NCI-H146 treated with DMSO at 0.1 percent for 48 hours (cell line): ENCODE data around the gene TWIST2.

Source experiments
- DNase-seq: peaks from one replicate; lab custom pipeline; 2025; ENCODE audit not compliant: unreplicated experiment; lab: John Stamatoyannopoulos, UW

TWIST2 gene

DNA sequence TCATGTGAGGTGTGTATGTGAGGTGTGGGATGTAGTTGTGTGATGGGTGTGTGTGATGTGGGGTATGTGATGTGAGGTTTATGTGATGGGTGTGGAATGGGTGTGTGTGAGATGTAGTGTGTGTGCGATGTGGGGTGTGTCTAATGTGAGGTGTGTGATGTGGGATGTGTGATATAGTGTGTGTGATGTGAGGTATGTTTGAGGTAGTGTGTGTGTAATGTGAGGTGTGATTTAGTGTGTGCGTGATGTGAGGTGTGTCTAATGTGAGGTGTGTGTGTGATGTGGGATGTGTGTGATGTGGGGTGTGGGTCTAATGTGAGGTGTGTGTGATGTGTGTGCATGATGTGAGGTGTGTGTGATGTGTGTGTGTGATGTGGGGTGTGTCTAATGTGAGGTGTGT lies 55.3 kb downstream of the TWIST2 start:
- no peak for DNase-seq

DNA sequence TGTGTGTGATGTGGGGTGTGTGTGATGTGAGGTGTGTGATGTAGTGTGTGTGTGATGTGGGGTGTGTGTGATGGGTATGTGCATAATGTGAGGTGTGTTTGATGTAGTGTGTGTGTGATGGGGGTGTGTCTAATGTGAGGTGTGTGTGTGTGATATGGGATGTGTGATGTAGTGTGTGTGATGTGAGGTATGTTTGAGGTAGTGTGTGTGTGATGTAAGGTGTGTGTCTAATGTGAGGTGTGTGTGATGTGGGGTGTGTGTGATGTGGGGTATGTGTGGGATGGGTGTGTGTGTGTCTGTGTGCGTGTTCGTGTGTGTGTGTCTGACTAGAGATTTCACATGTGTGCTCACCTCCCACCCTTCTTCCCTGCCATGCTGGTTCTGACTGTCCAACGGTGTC lies 56.3 kb downstream of the TWIST2 start:
- no peak for DNase-seq

DNA sequence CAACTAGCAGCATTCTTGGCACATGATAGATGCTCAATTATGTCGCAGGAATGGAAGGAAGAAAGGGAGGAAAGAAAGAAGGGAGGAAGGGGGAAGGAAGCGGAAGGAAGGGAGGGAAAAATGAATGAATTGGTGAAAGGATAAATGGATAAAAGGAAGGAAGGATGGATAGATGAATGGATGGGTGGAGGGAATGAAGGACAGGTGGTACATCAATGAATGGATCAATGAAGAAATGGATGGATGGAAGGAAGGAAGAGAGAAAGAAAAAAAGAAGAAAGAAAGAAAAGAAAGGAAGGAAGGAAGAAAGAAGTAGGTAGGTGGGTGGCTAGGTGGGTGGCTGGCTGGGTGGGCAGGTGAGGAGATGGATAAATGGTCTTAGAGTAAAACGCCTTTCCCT lies 56.8 kb downstream of the TWIST2 start:
- no peak for DNase-seq

DNA sequence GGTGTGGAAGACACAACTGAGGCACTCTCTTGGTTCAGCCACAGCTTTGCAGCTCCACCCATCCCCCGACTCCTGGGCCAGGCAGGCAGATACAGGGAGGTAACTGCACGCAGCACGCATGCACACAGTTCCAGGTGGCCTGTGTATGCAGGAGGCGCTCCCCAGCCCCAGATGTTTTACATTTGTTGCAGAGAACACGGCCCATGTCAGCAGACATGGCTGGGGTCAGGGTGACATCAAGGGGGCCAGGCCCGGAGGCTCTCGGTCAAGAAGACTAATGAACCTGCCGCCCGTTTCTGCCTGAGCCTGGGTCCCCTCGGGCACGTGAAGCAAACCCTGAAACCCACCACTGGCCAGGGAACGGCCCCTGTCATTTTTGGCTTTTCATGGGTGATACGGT lies 57.3 kb downstream of the TWIST2 start:
- no peak for DNase-seq

DNA sequence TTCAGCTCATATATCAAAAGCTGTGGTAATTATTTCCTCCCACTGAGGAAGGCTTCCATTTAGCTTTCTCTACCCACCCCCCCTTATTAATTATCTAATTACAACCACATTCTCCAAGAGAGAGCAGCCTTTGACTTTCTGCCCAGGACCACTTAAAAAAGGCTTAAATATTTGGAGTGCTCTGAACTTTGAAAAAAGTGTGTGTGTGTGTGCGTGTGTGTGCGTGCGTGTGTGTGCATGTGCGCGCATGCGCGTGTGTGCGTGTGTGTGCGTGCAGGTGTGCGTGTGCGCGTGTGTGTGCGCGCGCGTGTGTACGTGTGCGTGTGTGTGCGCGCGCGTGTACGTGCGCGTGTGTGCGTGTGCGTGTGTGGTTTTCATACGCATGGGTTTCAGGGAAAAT lies 57.8 kb downstream of the TWIST2 start:
- DNase-seq, result no peak

DNA sequence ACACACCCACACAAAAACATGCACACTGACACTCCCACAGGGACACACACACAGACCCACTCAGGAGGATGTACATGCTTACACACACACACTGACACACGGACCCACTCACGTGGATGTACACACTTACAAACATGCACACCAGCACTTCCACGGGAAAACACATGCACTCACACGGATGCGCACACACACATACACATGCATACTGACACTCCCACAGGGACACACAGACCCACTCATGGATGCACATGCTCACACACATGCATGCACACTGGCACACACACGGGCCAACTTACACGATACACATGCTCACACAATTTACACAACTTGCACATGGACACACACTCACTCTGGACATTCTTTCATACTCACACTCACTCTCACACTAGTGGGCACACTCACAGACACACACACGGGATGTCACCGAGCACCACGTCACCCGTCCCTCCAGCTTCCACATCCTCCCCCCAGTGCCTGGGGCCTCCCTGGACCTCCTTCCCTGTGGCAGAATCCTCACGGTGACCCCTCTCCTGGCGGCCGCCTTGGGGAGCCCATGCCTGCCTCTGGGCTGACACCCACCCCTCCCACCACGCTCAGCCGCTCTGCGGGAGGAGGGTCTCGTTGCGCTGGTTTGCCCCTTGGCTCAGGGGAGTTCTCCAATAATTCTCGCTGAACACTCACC lies 58.5 kb downstream of the TWIST2 start:
- DNase-seq, result no peak

DNA sequence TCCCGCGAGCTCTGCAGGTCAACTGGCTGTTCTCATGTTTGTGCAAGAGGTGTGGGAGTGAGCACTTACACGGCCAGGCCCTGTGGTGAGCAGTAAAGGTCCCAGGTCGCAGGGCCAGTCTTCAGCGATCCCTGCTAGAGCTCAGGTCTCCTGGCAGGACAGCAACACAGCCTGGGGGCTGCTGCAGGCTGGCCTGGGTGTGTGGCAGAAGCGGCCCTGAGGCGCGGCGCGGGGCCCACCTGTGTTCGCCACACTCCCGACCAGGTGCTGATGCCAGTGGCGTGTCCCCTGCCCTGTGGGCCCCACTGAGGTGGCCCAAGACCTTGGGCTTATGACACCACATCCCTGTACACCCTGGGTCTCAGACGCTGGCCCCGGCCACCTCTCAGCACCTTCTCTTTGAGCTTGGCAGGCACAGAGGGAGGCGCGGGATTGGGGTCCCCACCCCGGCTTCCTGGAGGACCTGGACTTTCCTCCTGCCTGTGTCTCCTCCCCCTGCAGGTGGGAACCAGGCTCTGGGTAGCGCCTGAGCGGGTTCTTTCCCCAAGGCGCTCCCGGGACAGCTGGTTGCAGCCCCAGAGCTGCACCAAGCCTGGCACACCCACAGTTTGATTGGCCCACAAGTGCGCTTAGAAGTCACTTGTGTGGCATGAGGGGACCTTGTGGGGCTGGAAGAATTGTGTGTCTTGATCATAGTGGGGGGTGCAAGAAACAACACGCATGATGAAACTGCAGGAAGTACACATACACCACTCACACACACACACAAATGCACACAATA lies 59.2 kb downstream of the TWIST2 start:
- DNase-seq, result no peak

DNA sequence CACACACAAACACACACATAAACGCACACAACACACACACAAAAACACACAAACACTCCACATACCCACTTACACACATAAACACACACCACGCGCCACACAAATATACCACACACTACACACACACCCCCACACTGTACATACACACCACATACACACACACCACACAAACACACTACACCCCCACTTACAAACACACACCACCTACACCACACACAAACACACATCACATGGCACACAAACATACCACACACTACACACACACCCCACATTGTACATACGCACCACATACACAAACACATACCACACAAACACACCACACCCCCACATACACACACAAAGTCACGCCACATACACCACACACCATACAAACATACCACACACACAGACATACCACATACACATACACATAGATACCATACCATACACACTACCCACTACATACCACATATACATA lies 59.9 kb downstream of the TWIST2 start:
- no peak for DNase-seq

DNA sequence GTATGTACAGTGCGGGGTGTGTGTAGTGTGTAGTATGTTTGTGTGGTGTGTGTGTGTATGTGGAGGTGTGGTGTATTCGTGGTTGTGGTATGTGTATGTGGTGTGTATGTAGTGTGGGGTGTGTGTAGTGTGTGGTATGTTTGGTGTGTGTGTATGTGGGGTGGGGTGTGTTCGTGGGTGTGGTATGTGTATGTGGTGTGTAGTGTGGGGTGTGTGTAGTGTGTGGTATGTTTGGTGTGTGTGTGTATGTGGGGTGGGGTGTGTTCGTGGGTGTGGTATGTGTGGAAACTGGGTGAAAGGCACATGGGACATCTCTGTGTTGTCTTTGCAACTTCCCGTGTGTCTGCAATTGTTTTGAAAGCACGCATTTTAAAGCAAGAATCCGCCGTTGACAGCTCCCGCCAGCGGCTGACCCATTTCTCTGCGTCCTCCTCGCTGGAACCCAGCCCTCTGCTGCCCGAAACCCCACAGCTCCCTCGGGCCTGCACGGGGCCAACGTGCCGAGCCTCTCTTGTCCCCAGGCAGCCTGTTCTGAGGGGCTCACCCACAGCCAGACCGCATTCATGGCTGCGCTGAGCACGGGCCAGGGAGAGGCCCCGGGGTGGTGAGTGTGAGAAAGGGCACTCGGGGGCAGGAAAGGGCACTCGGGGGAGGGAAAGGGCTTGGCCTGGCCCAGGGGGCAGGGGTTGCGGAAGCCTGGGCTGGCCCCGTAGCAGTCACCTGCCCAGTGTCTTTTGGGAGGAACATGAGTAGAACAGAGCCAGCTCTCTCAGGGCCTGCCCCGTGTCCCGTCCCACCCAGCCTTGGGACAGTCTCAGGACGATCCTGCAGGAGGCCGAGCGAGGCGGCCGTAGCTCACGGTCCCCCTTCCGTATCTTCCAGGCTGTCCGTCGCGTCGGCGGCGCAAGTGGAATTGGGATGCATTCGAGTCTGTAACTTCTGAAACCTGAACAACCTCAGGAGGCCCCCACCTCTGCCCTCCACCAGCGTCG lies 61.4 kb downstream of the TWIST2 start:
- DNase-seq, result no peak

DNA sequence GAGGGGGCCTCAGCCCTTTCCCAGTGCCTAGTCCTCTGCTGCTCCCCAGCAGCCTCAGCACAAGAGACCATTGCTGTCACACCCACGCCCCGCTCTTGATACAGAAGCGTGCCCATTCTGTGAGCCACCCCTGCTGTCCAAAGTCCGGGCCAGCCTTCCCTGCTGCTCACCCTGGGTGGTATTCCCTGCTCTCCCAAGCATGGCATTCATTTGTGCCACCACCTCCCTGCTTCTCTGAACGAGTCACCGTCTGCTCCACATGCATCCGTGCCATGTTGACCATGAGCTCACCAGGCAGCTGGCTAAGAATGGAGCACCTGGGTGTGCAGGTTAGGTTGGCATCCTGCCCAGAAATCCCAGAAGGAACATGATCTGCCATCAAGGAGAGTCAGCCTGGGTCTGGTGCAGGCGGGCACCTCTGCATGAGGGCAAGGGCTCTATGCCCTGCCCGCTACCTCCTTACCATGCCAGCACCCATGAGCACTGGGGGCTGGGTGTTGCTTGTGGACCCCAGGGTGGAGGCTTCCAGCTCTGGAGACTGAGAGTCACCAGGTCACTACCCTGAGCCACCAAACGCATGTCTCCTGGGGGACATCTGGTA lies 63.0 kb downstream of the TWIST2 start:
- DNase-seq, result no peak

DNA sequence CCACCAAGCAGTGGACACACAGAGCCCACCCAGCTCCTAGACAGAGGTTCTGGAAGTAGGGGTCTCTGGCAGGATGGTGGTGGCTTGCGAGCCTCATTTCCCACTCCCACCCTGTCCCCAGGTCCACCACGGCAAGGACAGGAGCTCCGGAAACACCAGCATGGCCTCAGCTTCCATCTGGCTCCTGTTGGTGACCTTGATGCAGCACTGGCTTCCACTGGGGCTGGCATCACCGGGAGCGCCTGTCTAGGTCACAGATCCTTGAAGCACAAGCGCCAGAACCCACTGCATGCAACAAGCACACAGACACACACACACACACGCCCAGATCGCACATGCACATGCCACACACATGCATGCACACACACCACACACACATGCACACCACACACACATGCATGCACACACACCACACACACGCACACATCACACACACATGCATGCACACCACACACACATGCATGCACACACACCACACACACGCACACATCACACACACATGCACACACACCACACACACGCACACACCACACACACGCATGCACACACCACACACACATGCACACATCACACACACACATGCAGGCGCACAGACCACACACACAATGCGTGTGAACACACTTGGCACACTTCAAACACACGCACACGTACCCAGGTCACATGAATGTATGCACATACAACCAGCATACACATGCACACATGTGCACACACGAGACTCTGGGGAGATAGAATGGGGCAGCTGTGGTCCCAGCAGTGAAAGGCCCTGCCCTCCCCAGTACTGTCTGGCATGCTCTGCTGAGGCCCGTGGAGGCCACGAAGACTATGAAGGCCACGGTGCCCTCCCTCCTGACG lies 63.7 kb downstream of the TWIST2 start:
- DNase-seq, result no peak

DNA sequence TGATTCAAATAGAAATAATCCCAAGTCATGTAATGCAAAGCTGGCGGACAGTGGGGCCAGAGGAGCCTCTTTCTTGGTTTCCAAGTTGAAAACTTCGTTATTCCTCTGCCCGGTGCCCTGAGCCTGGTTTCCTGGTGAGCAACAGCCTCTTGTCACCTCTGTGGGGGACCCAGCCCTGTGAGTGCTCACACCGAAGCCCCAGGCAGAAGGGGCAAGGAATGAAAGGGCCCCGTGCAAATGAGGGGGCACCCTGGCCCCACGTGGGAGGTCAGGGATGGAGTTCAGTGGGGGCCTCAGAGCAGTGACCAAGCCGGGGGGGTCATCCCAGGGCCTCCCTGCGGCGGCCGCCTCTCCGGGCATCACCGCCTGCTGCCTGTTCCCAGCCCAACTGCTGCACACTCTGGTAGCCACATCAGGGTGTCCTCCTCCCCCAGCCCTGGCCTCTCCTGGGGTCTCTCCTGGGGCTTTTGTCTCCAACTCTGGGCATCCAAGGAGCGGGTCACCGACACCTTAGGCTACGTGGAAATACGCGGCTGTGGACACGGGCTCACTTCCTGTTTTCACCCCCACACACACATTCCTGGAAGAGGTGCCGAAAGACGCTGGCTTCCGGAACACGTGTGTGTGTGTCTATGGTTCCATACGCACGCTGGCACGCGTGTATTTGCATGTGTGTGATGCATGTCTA lies 64.5 kb downstream of the TWIST2 start:
- no peak for DNase-seq

DNA sequence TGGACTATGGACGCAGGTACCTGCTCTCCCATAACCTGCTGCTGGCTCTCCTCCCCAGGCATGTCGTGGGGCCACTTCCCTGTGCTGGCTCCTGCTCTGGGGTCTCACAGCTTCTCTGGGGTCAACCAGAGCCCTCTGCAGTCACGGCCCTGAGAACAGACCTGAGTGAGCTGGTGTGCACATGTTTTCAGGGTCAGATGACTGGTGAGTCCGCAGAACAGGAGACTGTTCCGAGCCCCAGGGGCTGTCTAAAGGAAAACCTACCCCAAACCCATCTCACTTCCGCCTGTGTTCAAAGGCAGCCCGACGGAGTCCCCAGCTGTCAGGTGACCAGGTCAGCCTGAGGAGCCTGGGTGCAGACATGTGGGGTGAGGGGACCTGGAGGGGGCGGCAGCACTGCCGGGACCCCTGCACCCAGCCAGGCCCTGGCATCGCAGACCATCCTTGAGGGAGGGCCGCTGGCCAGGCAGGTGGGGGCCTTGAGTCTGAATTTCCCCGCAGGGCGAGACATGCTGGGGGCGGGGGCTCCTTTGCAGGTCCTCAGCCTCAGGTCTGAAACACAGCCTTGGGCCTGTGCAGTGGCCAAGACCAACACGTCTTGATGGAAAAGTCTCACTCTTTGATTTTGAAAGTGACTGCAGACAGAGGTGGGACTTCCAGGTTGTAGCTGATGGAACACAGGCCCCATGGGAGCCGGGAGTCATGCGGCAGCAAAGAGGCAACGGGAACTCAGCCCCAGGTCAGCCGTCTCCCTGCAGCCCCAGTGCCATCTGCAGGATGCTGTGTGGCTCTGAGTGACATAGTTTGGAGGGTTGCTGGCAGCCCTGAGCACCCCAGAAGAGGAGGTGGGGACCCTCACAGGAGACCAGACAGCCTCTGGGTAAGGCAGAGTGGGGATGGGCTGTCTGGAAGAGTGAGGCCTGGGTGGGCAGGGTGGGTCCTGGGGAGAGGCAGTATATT lies 65.3 kb downstream of the TWIST2 start:
- no peak for DNase-seq

DNA sequence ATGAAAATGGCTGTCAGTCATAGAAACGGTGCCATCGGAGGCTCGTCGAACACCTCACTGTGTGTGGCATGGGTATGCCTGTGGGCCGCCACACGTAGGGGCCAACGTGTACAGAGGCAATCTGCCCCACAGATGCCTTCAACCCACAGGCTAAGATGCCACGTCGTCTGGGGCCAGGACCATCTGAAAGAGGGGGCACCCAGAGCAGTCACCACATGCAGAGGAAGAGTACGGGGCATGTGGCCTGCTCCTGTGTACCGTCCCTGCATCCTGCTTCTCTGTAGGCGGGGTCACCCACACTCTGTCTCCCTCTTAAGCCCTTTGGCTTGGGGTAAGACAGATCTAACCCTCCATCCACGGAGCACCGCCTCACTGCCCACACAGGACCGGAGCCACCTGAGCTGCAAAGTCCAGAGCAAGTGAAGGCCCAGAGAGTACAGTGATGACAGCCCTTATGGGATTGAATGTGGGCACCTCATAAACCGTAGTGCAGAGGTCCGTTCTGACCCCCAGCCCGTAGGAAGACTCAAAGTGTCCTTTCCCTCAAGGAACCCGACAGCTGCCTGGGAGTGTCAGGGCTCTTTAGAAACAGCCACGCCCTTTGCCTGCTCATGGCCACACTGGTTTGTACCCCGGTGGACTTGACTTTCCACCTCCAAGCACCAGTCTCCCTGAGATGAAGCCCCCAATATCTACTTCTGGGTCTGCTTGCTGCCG lies 66.2 kb downstream of the TWIST2 start:
- DNase-seq, result no peak

DNA sequence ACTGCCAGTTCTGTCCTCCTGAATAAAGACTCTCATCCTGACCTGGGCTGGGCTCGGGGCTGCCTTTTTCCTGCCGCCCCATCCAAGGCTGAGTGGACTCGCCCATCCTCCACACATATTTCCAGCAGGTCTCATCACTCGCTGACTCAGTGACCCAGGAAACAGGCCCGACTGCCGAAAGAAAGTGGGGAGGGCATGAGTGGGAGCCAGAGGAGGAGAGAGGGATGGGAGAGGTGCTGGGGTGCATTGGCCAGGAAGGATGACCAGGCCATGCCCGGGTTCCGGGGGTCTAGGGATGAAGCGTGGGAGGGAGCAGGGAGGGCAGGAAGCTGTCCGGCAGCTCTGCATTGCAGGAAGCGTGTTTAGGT lies 66.7 kb downstream of the TWIST2 start:
- no peak for DNase-seq

DNA sequence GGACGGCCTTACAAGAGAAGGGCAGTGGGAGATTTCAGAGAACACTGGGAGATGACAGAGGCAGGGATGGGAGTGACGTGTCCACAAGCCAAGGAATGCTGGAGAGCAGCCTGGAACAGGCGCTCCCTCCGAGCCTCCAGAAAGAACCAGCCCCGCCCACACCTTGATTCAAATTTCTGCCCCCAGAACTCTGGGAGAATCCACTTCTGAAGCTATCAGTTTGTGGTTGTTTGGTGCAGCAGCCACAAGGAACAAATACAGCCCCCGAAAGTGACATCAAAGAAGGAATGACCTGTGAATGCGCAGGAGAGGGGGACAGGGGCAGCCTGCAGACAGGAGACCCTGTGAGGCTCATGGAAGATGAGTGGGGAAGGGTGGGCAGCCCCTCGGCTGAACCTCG lies 67.3 kb downstream of the TWIST2 start:
- DNase-seq, result no peak

DNA sequence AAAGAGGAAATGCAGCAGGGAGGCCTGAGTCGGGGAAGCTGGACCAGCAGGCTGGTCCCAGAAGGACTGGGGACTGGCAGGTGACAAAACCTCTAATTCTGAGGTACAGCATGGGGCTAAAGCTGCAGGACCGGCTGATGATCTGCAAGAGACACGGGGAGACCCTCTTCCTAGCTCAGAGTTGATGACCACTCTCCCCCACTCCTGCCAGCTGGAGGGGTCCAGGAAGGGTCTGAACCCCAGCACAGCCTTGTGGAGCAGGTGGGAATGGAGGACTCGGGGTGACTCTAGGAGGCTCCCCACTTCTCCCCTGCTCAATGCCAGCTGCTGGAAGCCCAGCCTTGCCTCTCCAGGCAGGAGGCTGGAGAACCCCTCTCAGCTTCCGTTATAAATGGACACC lies 67.7 kb downstream of the TWIST2 start:
- DNase-seq, result no peak
